ENCODE results near the gene GTF2IRD1.

- TF ChIP-seq, protein P1, sequence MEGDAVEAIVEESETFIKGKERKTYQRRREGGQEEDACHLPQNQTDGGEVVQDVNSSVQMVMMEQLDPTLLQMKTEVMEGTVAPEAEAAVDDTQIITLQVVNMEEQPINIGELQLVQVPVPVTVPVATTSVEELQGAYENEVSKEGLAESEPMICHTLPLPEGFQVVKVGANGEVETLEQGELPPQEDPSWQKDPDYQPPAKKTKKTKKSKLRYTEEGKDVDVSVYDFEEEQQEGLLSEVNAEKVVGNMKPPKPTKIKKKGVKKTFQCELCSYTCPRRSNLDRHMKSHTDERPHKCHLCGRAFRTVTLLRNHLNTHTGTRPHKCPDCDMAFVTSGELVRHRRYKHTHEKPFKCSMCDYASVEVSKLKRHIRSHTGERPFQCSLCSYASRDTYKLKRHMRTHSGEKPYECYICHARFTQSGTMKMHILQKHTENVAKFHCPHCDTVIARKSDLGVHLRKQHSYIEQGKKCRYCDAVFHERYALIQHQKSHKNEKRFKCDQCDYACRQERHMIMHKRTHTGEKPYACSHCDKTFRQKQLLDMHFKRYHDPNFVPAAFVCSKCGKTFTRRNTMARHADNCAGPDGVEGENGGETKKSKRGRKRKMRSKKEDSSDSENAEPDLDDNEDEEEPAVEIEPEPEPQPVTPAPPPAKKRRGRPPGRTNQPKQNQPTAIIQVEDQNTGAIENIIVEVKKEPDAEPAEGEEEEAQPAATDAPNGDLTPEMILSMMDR (conservative IDR thresholded peaks at IDR 0.05; ENCODE audit: low read depth, low read length) = no peak
- no peak for TF ChIP-seq EZH2 (IDR thresholded peaks at IDR 0.05; ENCODE audit: borderline replicate concordance, low read depth, low read length, poor library complexity, severe bottlenecking)
Observed at GRCh38 chr7:74429153-74429747, 24.5 kb upstream of the GTF2IRD1 start.

All from A673 (cell line).